Activated CD4-positive, alpha-beta T cell treated with anti-CD3 and anti-CD28 coated beads, Interleukin-2, amount 50 U/mL, for 16 hours (primary cell): ENCODE data around the gene FGF2.

Experiments used
- DNase-seq: peaks from one replicate; pipeline ENCODE4 v3.0.0-alpha.2; 2020

Gene FGF2

DNA sequence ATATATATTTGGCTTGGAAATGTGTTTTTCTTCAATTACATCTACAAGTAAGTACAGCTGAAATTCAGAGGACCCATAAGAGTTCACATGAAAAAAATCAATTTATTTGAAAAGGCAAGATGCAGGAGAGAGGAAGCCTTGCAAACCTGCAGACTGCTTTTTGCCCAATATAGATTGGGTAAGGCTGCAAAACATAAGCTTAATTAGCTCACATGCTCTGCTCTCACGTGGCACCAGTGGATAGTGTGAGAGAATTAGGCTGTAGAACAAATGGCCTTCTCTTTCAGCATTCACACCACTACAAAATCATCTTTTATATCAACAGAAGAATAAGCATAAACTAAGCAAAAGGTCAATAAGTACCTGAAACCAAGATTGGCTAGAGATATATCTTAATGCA, 69.6 kb downstream of the FGF2 start:
- DNase-seq = no peak

DNA sequence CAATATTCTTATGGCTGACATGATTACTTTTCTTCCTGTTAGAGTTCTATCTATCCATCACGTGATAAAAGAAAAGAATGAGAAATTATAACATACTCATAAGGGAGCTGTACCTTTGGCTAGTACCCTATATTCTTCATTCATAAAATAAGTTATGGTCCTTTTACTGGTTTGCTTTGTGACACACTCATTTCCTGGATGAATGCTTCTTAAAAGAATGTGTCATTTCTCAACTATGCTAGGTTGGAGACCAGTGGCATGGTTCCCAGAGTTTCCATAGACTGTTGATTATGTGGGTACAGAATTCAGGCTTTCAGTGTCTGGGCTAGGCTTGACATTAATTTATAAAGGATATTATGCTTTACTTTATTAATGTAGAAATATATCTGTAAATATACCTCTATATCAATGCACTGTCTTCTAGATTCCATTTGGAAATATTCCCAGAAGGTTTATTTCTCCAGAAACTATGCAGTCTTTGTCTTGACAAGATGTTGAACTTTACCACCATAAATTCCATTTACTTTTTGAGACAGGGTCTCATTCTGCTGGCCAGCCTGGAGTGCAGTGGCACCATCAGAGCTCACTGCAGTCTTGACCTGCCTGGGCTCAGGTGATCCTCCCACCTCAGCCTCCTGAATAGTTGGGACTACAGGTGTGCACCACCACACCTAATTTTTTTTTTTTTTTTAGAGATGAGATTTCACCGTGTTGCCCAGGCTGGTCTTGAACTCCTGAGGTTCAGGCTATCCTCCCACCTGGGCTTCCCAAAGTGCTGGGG, 71.9 kb downstream of the FGF2 start:
- DNase-seq = no peak

DNA sequence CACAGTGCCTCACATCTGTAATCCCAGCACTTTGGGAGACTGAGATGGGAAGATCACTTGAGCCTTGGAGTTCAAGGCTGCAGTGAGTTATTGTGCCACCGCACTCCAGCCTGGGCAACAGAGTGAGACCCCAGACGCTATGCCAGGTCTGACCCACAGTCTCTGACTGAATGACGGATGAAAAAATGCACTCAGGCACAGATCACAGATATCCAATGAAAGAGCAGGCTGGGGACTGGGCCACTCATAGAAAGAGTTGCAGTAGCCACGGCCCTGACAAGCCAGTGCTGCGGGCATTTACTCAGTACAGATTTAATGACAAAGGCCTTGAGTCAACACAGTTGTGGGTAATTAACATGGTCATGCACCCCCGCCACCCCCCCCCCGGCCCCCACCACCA, 73.1 kb downstream of the FGF2 start:
- no peak for DNase-seq

DNA sequence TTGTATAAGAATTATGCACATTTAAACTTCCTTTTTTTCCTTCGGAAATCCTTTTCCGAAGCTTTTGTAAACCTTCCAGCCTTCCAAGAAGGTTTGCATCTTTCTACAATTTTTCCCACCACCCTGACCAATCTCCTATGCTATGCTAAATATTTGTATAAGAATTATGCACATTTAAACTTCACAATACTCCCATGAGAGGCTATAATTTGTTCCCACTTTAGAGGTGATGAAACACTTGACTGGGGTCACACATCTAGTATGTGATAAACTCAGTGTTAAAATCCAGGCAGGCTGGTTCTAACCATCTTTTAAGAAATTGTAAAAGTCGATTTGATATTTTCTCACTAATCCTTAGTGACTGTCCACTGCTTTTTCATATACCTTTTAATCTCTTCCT, 73.7 kb downstream of the FGF2 start:
- DNase-seq = no peak

DNA sequence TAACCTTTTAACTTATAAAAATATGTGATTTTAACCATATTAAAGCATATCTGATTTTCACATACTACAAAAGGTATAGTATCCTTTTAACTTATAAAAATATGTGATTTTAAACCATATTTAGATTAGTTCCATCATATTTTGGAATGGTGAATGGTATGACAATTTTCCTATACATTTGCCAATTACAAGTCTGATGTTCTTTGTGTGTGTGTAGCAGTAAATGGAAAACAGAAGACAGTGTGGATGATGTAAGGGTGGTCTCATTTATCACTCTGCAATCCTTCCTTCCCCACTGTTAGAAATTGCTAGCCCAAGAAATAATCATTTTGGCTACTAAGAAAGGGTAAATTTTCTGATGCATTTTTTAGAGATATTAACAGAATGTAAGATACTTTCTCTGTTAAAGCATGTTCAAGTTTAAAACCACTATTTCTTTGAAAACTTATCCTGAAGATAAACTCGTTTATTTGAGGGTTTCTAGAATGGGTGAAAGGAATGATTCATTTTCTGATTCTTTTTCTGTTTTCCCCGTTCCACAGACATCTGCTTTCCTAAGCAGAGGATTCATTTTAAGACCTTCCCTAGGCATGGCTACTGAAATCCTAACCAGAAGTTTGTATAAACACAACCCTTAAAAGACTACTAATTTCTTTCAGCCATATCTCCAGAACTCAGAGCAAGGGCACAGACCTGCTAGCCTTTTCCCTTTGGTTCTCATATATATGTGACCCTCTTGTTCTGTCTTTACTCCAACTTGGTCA, 74.8 kb downstream of the FGF2 start:
- no peak for DNase-seq

DNA sequence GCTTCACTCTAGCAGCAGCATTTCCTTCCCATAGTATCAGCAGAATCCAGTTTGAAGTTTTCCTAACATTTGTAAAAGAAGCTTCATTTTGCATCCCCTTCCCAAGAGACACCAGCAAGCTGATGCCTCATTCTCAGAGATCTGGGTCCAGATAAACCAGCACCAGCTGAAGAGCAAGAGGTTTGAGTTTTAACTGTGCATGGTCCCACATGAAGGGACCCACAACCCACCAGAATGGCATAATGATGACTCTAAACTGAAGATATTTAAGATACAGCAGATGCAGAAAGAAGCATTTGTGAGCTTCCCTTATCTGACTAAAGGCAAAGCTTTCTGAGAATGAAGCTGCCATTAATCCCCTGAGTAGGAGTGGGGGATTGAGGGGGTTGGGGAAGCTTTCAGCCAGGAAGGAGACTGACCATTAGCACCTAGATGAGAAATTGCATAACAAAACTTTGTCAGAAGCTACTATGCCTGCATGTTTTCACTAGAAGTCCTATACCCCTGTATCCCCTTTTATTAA, 77.2 kb downstream of the FGF2 start:
- no peak for DNase-seq

DNA sequence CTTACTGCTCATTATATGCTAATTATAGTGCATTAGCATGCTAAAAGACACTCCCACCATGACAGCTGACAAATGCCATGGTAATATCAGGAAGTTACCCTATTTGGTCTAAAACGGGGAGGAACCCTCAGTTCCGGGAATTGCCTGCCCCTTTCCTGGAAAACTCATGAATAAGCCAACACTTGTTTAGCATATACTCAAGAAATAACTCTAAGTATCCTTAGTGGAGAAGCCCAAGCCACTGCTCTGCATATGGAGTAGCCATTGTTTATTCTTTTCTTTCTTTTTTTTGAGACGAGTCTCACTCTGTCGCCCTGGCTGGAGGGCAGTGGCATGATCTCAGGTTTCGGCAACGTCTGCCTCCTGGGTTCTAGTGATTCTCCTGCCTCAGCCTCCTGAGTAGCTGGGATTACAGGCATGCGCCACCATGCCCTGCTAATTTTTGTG, 80.3 kb downstream of the FGF2 start:
- no peak for DNase-seq

DNA sequence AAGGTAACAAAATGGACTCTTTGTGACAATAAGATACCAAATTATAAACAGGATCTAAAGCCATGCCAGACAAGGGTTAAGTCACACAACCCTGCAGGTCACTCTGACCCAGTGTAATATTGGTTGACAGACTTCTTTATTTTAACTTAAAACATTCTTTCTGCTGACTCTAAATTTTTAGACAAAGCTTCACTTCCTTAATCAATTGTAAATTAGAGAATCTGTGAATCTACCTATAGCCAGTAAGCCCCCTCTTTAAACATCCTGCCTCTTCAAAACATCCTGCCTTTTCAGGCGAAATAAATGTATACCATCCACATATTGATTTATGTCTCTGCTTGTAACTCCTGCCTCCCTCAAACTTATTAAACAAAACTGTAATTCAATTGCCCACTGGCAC, 81.6 kb downstream of the FGF2 start:
- DNase-seq = no peak

DNA sequence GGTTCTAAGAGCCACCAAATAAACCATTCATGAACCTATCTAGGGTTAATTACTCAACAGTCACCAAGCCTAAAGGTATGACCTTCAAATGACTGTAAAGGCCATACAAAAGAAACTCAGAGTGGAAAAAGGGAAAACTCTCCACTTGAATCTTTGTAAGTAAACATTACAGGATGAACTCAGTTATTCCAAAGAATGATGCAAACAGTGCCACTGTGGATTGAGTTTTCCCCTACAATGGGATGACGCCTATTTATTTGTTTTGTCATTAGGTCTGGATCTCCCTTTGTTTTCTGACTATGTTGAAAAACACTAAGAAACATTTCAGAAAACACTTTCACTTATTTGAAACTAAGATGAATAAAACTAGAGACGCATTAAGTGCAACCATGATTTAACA, 83.1 kb downstream of the FGF2 start:
- DNase-seq = no peak

DNA sequence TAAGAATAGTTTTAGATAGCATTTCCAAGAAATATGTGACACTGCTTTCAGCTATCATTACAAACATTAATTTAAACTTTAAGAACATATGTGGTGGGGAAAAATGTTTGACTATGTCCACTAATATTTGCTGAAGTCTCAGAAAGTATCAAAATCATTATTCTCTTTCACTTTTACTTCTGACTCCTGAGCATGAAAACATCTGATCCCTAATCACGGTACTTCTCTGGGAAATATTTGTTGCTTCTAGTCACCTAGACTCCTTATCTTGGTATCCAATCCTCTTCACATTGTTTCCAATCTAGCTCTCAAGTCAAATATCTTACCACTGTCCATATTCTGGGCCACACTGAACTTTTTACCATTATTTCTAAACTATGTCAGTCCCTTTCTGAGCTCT, 85.0 kb downstream of the FGF2 start:
- DNase-seq = no peak

DNA sequence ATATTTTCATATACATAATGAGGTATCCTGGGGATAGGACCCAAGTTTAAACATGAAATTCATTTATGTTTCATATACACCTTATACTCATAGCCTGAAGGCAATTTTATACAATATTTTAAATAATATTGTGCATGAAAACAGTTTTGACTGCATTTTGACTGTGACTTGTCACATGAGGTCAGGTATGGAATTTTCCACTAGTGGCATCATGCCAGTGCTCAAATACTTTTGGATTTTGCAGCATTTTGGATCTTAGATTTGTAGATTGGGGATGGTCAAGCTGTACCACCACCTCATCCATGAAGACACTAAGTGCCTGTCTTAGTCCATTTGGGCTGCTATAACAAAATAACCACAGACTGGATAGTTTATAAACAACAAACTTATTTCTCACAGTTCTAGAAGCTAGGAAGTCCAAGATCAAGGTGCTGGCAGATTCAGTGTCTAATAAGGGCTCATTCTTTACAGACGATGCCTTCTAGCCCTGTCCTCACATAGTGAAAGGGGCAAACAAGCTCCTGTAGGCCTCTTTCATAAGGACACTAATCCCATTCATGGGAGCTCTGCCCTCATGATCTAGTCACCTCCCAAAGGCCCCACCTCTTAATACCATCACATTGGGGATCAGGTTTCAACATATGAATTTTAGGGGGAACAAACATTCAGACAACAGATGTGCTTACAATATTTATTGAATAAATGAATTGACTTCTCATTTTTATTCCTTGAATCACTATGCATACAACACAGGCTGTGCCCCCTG, 86.4 kb downstream of the FGF2 start:
- DNase-seq = no peak

DNA sequence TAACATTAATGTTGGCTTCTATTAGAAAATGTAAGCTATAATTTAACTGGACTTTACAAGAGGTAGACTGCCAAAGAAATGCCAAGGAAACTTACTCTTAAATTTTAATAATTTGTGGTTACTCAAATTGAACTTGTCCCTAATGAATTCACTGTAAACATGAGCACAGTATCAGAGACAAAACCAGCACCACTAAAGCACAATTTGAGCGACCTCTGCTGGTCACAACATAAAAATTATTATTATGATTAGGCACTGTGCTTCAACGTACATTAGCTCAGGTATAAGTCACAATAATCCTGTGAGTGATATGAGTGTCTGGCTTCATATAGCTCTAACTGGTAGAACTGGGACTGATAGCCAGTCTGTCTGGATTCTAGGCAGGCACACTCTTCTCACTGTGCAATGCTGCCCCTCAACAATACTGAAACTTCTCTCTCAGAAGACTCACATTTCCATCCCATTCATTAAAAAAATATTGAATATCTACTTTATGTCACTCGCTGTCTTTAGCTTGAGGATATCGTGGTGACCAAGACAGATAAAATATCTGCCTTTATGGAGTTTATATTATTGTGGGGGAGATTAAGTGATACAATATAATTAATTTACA, 87.8 kb downstream of the FGF2 start:
- DNase-seq = peak; percentile 46

DNA sequence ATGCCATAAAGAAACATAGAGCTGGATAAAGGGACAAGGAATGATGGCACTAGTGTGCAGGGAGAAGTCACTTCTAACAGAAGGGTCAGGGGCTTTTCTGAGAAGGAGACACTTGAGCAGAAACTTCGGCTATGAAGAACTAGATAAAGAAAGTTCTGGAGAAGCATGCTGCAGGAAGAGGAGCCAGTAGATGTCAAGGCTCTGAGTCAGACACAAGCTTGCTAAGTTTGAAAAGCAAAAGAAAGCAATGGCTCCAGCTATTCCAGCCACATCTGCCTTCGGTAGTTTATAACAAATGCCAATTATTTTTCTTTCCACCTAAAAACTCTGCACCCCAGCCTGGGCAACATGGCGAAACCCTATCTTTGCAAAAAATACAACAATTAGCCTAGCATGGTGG, 88.3 kb downstream of the FGF2 start:
- DNase-seq = no peak

DNA sequence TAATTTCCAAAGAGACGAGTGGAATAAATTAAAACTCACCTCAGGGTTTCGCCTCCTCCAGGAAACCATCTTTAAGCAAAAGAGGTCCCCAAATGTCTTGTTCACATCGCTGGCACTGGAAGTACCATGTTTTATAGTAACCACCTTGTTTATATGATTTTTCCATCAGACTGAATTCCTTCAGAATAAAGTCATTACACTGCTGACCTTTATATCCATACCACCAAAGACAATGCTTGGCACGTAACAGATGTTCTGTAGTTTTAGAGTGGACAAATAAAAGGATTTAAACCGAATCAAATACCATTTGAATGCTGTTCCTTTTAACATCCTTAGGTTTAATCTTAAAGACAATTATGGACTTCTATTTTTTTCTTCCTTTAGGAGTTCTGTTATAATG, 91.1 kb downstream of the FGF2 start:
- no peak for DNase-seq

DNA sequence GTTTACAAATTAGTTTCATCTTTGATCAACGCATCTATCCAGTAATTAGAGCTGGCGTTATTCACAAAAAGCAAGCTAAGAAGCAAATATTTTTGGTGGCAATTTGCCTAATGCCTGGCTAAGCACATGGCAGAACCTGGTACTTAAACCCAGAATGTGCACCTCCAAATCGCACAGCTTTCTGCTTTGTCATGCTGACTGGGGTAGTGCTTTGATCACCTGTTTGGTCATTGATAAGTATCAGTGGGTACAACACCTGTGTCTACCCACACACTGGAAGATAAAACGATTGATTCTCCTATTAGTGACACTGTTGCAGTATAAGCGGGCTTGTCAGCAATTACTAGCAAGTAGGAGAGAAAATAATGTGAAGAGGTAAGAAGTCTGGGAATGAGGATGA, 93.8 kb downstream of the FGF2 start:
- DNase-seq = no peak

DNA sequence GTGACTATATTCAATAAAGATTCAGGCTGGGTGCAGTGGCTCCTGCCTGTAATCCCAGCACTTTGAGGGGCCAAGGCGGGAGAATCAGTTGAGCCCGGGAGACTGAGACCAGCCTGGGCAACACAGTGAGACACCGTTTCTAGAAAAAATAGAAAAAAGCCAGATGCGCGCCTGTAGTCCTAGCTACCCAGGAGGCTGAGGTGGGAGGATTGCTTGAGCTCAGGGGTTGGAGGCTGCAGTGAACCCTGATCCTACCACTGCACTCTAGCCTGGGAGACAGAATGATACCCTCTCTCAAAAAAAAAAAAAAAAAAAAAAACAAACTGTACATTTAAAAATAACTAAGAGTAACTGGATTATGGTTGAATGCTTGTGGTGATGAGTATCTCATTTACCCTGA, 94.7 kb downstream of the FGF2 start:
- DNase-seq = no peak

DNA sequence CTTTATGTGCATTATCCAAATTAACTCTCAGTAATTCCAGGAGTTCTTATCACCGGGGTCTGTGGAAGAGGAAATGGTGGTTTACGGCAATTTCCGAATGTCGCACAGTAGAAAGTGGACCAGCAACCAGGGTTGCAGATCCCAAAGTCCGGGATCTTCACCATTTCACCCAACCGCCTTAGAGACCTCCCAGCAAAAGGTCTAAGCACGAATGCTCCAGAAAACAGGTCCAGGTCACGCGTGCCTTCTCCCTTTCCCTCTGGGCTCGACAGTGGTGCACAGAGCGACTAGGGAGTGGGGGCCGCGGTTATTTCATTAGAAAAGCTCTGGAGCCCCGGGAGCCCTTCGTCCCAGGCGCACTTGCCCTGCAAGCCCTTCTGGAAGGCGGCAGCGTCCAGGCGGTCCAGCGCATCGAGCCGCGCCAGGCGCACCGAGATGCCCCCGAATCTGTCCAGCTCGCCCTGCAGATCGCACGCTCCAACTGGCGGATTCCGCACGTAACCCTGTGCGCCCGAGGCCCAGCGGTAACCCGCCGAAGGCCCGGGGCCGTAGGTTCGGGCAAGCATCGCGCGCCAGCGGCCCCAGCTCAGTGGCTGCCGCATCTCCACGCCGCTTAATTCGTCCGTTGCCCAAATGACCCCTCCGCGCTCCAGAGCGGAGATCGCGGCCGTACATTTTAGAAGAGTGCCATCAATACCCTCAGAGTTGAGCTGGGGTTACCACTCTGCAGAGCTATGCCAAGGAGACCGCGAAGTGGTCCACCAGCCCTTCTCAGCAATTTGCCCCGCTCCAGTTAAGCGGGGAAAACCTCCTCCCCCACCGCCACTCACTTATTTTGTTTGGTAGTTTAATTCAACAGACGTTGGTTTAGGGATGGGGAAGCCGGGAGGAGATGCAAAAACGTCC, 95.6 kb downstream of the FGF2 start, which contains the start of gene NUDT6:
TSS of gene NUDT6 (minus strand) at position 627 of the 906 bp plus-strand sequence. CDS start at position 602, 25 bp downstream.
- DNase-seq = peak; percentile 64

DNA sequence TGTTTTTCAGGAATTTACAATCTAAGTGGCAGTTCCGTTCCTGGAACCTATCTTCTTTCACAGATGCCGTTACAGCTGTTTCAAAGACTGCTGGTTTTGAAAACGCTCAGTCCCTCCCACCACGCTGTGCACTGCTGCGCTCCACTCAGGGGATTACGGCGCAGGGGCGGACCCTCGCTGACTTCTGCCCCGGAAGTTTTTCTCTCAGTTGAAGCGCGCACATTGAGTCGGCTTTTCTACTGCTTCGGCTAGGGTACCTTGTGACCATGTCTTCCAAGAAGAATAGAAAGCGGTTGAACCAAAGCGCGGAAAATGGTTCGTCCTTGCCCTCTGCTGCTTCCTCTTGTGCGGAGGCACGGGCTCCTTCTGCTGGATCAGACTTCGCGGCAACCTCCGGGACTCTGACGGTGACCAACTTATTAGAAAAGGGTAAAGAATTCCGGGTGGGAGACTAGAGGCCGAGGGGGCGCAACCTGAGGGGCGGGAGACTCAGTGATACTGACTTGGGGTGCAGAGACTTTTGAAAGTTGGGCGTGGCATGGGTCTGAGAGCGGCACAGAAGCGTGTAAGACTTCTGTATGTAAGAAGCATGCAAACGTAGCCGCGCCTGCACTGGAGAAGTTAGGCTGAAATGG, 96.4 kb downstream of the FGF2 start:
- DNase-seq = peak; percentile 94

DNA sequence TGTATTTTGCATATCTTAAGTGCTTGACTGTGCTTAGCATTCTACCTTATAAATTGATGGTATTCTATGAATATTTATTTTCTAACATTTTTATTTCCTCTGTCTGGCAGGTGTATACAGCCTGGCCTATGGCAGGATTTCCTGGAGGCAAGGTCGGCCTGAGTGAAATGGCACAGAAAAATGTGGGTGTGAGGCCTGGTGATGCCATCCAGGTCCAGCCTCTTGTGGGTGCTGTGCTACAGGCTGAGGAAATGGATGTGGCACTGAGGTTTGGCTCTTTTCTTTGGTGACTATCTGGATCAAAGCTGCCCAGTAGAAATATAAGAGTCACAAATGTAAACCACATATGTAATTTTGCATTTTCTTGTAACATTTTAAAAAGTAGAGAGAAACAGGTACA, 102.3 kb downstream of the FGF2 start:
- DNase-seq = peak; percentile 16

DNA sequence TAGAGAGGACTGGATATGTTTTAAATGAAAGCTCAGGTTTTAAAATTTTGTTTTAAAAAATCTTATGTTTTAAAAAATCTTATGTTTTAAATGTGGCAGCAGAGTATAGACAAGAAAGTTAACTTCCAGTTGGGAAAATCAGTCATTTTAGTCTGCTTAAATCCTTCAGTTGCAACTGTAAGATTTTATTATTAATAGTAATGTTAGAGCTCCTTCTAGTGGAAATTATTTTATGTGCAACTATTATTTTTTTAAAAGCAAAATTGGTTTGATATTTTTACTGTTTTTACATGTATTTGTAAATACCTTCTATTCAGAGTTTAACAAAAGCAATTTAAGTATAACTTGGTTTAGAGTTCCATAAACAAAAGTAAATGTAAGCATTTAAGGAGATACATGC, 104.2 kb downstream of the FGF2 start:
- DNase-seq = no peak

DNA sequence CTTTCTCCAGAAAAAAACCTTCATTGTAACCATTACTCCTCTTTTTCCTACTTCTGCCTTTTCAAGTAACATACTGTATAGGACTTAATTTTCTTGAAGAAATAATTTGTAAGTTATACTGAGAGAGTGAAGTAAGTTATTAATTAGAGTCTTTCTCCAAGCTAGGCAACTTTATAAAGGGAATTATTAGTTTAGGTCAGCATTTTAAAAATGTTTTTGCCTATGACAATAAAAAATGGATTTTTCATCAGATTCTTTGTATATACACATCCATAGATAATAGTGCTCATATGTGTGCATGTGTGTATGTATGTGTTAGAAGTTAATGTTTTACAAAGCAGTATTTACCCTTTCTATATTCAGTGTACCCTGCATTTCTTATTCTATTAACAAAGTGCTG, 106.1 kb downstream of the FGF2 start:
- no peak for DNase-seq
